RCC 7860 (cell line): ENCODE measurements around the gene AK1.

Experiments
- DNase-seq: peaks from one replicate; pipeline ENCODE4 v3.0.0-alpha.2; 2015; ENCODE audit warnings: low spot score
- FAIRE-seq: peaks from 2 replicates; lab custom pipeline; 2012; peaks lifted over from hg19 to GRCh38; lab: Jason Lieb, UNC

Gene AK1

GRCh38 chr9:127869310-127870152 is 7.9 kb downstream of the AK1 start:
- DNase-seq (peak; percentile 70), FAIRE-seq (peak; percentile 40)

- no peak for DNase-seq
Observed at GRCh38 chr9:127868278-127868902, 9.1 kb downstream of the AK1 start.

GRCh38 chr9:127867356-127868277 is 9.9 kb downstream of the AK1 start:
- DNase-seq, result no peak
- no peak for FAIRE-seq

More at GRCh38 chr9:127868278-127868902, 9.1 kb downstream of the AK1 start:
- no peak for FAIRE-seq

- no peak for DNase-seq
Observed at GRCh38 chr9:127866535-127866934, 10.9 kb downstream of the AK1 start.

GRCh38 chr9:127865645-127866464 is 11.6 kb downstream of the AK1 start:
- no peak for FAIRE-seq
- DNase-seq, result no peak

More at GRCh38 chr9:127866535-127866934, 10.9 kb downstream of the AK1 start:
- no peak for FAIRE-seq

- DNase-seq (no peak), FAIRE-seq (no peak)
Observed at GRCh38 chr9:127863191-127863621, 14.3 kb downstream of the AK1 start.

- DNase-seq (no peak), FAIRE-seq (no peak)
Observed at GRCh38 chr9:127862075-127863011, 15.1 kb downstream of the AK1 start.

- DNase-seq (no peak), FAIRE-seq (no peak)
Observed at GRCh38 chr9:127860779-127861178, 16.7 kb downstream of the AK1 start.

- no peak for FAIRE-seq
Observed at GRCh38 chr9:127860260-127860659, 17.2 kb downstream of the AK1 start.

GRCh38 chr9:127858041-127858512 is 19.4 kb downstream of the AK1 start:
- DNase-seq (no peak), FAIRE-seq (no peak)

More at GRCh38 chr9:127860260-127860659, 17.2 kb downstream of the AK1 start:
- no peak for DNase-seq

- FAIRE-seq, result no peak
- no peak for DNase-seq
Observed at GRCh38 chr9:127857278-127857677, 20.2 kb downstream of the AK1 start.

- FAIRE-seq (no peak), DNase-seq (no peak)
Observed at GRCh38 chr9:127856729-127857116, 20.8 kb downstream of the AK1 start.

GRCh38 chr9:127856094-127856728 is 21.3 kb downstream of the AK1 start:
- no peak for FAIRE-seq
- no peak for DNase-seq

- DNase-seq (no peak), FAIRE-seq (no peak)
Observed at GRCh38 chr9:127855522-127855921, 22.0 kb downstream of the AK1 start.

- DNase-seq, result no peak
- FAIRE-seq, result no peak
Observed at GRCh38 chr9:127854960-127855359, 22.5 kb downstream of the AK1 start.

GRCh38 chr9:127854184-127854806 is 23.2 kb downstream of the AK1 start, which contains the start of gene ENG:
Gene ENG, minus strand, starts transcription at chr9:127854658. Its CDS starts 303 bp downstream, at chr9:127854355.
- DNase-seq (no peak), FAIRE-seq (no peak)

GRCh38 chr9:127853312-127854183 is 23.9 kb downstream of the AK1 start:
- FAIRE-seq (no peak), DNase-seq (no peak)
